HepG2 (cell line): ENCODE results near the gene HNRNPL. TPM values are rescaled to one million over a fixed set of nuclear protein-coding genes. Genes with fewer than 3 reads are reported as not detected.

Experiments
- AGO1 ChIP-seq: fragments of 200-400 bp; formaldehyde crosslinking; IDR thresholded peaks from 2 replicates; pipeline ENCODE4 v1.6.1; 2017; ENCODE audit warnings: mild to moderate bottlenecking, low read depth, low read length, moderate library complexity; ENCODE audit not compliant: poor library complexity, severe bottlenecking
- CC2D1A ChIP-seq: sonication (generic); formaldehyde crosslinking; IDR thresholded peaks from 2 replicates; pipeline ENCODE4 v1.8.1; 2023; ENCODE audit warnings: mild to moderate bottlenecking, missing genetic modification reagents
- GMEB1 ChIP-seq: sonication (generic); formaldehyde crosslinking; IDR thresholded peaks from 2 replicates; pipeline ENCODE4 v1.5.1; 2020; ENCODE audit warnings: missing genetic modification reagents, mild to moderate bottlenecking, borderline replicate concordance
- HNF1A ChIP-seq, 2 experiments: sonication (generic) in 1 of 2; formaldehyde crosslinking in 1 of 2; IDR thresholded peaks; 2 replicates each; pipeline versions ENCODE4 v1.4.0 to v1.6.1; 2016 to 2020; ENCODE audit warnings: borderline replicate concordance in 1 of 2, low read depth in 1 of 2, mild to moderate bottlenecking in 1 of 2, missing genetic modification reagents in 1 of 2
- KAT2B ChIP-seq: fragments of 150-350 bp; IDR thresholded peaks from 2 replicates; pipeline ENCODE4 v1.6.1; 2014; ENCODE audit warnings: low read depth, low read length, borderline replicate concordance
- KLF6 ChIP-seq: IDR thresholded peaks from 2 replicates; pipeline ENCODE4 v1.8.0; 2016; ENCODE audit warnings: missing biosample characterization, missing genetic modification reagents
- MAFF ChIP-seq: IDR thresholded peaks from 2 replicates; pipeline ENCODE4 v1.6.1; 2011; ENCODE audit warnings: low read depth, low read length, improper control_type of control experiment
- MBNL3 ChIP-seq: fragments of 250-450 bp; sonication (Bioruptor Pico); conservative IDR thresholded peaks from 2 replicates; pipeline ENCODE4 v1.8.0; 2022; ENCODE audit warnings: mild to moderate bottlenecking, inconsistent platforms
- NR3C1 ChIP-seq: sonication (generic); formaldehyde crosslinking; IDR thresholded peaks from 2 replicates; pipeline ENCODE4 v1.4.0; 2020; ENCODE audit warnings: missing genetic modification reagents
- REL ChIP-seq: sonication (generic); formaldehyde crosslinking; conservative IDR thresholded peaks from 2 replicates; pipeline ENCODE4 v1.8.0; 2022; ENCODE audit warnings: mild to moderate bottlenecking, missing genetic modification reagents, moderate library complexity
- ZBTB20 ChIP-seq: sonication (generic); formaldehyde crosslinking; IDR thresholded peaks from 2 replicates; pipeline ENCODE4 v1.8.1; 2023; ENCODE audit warnings: missing genetic modification reagents, low read depth, mild to moderate bottlenecking, borderline replicate concordance
- ZBTB7A ChIP-seq: sonication (generic); formaldehyde crosslinking; IDR thresholded peaks from 2 replicates; pipeline ENCODE4 v1.8.0; 2022; ENCODE audit warnings: mild to moderate bottlenecking, missing genetic modification reagents
- ZFP41 ChIP-seq: sonication (generic); formaldehyde crosslinking; IDR thresholded peaks from 2 replicates; pipeline ENCODE4 v1.4.0; 2020; ENCODE audit warnings: mild to moderate bottlenecking, missing genetic modification reagents, borderline replicate concordance
- ZFP62 ChIP-seq: sonication (generic); formaldehyde crosslinking; IDR thresholded peaks from 2 replicates; pipeline ENCODE4 v1.4.0; 2020; ENCODE audit warnings: missing genetic modification reagents
- ZFX ChIP-seq: sonication (generic); formaldehyde crosslinking; IDR thresholded peaks from 2 replicates; pipeline ENCODE4 v1.4.0; 2020; ENCODE audit warnings: mild to moderate bottlenecking, low read depth, missing genetic modification reagents, moderate library complexity
- ZNF12 ChIP-seq: sonication (generic); formaldehyde crosslinking; IDR thresholded peaks from 2 replicates; pipeline ENCODE4 v1.5.0; 2020; ENCODE audit warnings: missing genetic modification reagents
- ZNF792 ChIP-seq: IDR thresholded peaks from 2 replicates; pipeline ENCODE4 v1.6.1; 2016
- polyA plus RNA-seq, 8 experiments: library from polyadenylated mRNA; depleted of rRNA in 3 of 8; stranded (reverse) in 7 of 8; unstranded in 1 of 8; fragments of >200 nt; fragmentation: Illumina TruSeq in 4 of 8; extraction: Trizol in 4 of 8; gene quantifications; 2 replicates each; pipeline versions ENCODE4 v1.2.1 to v1.2.3, GENCODE V29; 2011 to 2016; ENCODE audit warnings: low read depth in 4 of 8, missing spikeins in 1 of 8, mixed read lengths in 1 of 8; ENCODE audit not compliant: insufficient read depth in 1 of 8
- total RNA-seq, 5 experiments: library from RNA; depleted of rRNA; stranded (reverse); fragments of >200 nt; fragmentation: Illumina TruSeq; extraction: Trizol; gene quantifications; 2 replicates each; pipeline ENCODE4 v1.2.3, GENCODE V29; 2016; ENCODE audit warnings: low read depth in 1 of 5
- TF ChIP-seq, protein P1 (sequence below): sonication (generic); formaldehyde crosslinking; IDR thresholded peaks from 2 replicates; pipeline ENCODE4 v1.5.1; 2020; ENCODE audit warnings: mild to moderate bottlenecking, moderate library complexity, missing genetic modification reagents
- TF ChIP-seq, protein P2 (sequence below): sonication (generic); formaldehyde crosslinking; IDR thresholded peaks from 2 replicates; pipeline ENCODE4 v1.8.0; 2022; ENCODE audit warnings: missing genetic modification reagents, mild to moderate bottlenecking, borderline replicate concordance
- TF ChIP-seq, protein P3 (sequence below): sonication (generic); formaldehyde crosslinking; IDR thresholded peaks from 2 replicates; pipeline ENCODE4 v1.4.0; 2020; ENCODE audit warnings: missing genetic modification reagents

The HNRNPL gene
- total and polyA plus RNA-seq, 2 of the 13 experiments (the other 11 are each of a cell fraction or from before 2014, with no cell fraction given) = 156 to 278 TPM

GRCh38 chr19:38849147-38849859 lies 483 bp downstream of the HNRNPL start (continued):
- no peak for TF ChIP-seq HNF1A (IDR thresholded peaks at IDR 0.05; ENCODE audit: low read depth)
- no peak for TF ChIP-seq HNF1A (CRISPR knock-in tag; IDR thresholded peaks at IDR 0.05; ENCODE audit: borderline replicate concordance)
- TF ChIP-seq ZNF12 (CRISPR knock-in tag) = no peak
- TF ChIP-seq ZFP41 (CRISPR knock-in tag) = no peak
- no peak for TF ChIP-seq NR3C1 (CRISPR knock-in tag)
- TF ChIP-seq KLF6 = no peak; the same call in 1 of the 2 replicates
- TF ChIP-seq ZFP62 = no peak
- peak; percentile 25; the same call in 1 of the 2 replicates for TF ChIP-seq ZBTB20 (CRISPR knock-in tag)
- no peak for TF ChIP-seq ZNF792 (CRISPR knock-in tag)
- no peak for TF ChIP-seq MBNL3 (CRISPR knock-in tag)
- TF ChIP-seq REL (CRISPR knock-in tag) = no peak
- TF ChIP-seq ZBTB7A (CRISPR knock-in tag) = no peak
- TF ChIP-seq, protein P1, sequence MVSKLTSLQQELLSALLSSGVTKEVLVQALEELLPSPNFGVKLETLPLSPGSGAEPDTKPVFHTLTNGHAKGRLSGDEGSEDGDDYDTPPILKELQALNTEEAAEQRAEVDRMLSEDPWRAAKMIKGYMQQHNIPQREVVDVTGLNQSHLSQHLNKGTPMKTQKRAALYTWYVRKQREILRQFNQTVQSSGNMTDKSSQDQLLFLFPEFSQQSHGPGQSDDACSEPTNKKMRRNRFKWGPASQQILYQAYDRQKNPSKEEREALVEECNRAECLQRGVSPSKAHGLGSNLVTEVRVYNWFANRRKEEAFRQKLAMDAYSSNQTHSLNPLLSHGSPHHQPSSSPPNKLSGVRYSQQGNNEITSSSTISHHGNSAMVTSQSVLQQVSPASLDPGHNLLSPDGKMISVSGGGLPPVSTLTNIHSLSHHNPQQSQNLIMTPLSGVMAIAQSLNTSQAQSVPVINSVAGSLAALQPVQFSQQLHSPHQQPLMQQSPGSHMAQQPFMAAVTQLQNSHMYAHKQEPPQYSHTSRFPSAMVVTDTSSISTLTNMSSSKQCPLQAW (CRISPR knock-in tag) = peak; percentile 9; the same call in 1 of the 2 replicates
- no peak for TF ChIP-seq CC2D1A (CRISPR knock-in tag)
- TF ChIP-seq GMEB1 = no peak; the same call in 1 of the 2 replicates
- TF ChIP-seq, protein P2, sequence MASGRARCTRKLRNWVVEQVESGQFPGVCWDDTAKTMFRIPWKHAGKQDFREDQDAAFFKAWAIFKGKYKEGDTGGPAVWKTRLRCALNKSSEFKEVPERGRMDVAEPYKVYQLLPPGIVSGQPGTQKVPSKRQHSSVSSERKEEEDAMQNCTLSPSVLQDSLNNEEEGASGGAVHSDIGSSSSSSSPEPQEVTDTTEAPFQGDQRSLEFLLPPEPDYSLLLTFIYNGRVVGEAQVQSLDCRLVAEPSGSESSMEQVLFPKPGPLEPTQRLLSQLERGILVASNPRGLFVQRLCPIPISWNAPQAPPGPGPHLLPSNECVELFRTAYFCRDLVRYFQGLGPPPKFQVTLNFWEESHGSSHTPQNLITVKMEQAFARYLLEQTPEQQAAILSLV = no peak; the same call in 1 of the 2 replicates
- TF ChIP-seq KAT2B = no peak
- TF ChIP-seq ZFX (CRISPR knock-in tag) = peak; percentile 29
- no peak for TF ChIP-seq MAFF
- peak; percentile 99 for TF ChIP-seq AGO1
- TF ChIP-seq, protein P3, sequence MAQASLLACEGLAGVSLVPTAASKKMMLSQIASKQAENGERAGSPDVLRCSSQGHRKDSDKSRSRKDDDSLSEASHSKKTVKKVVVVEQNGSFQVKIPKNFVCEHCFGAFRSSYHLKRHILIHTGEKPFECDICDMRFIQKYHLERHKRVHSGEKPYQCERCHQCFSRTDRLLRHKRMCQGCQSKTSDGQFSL (CRISPR knock-in tag) = peak; percentile 91
